Caco-2 (cell line): Measurements from ENCODE around the gene GCN1. TPM values are rescaled to one million over a fixed set of nuclear protein-coding genes. Genes with fewer than 3 reads are reported as not detected.
A peak's percentile ranks its signal among the peaks of the same experiment; 100 is the strongest.

Experiments
- BruUV-seq: library from RNA; stranded (reverse); fragments of 400-500 nt; replicated peaks from 2 replicates; lab custom pipeline; 2021; lab: Mats Ljungman, UMichigan
- CTCF ChIA-PET: fragments of 300-600 bp; sonication (Branson Sonifier 250); formaldehyde crosslinking; loops from one replicate; lab custom pipeline; 2022; ENCODE audit warnings: antibody characterized with exemption; lab: Charles Lee
- POLR2A ChIA-PET: fragments of 300-600 bp; sonication (Branson Sonifier 250); formaldehyde crosslinking; loops from one replicate; lab custom pipeline; 2022; ENCODE audit warnings: antibody characterized with exemption; lab: Charles Lee
- DNase-seq, 2 experiments: peaks; one replicate each; pipeline versions ENCODE4 v3.0.0 to v3.0.0-alpha.2; 2020 to 2022
- H3K27me3 ChIP-seq: replicated peaks from 2 replicates; pipeline ENCODE4 v1.6.0; 2011; ENCODE audit warnings: low read length; ENCODE audit not compliant: control insufficient read depth, insufficient read depth
- H3K36me3 ChIP-seq: 2 replicates; pipeline ENCODE4 v1.5.1; 2011; ENCODE audit warnings: low read length; ENCODE audit not compliant: control insufficient read depth, insufficient read depth
- H3K4me1 ChIP-seq: fragments of 250-450 bp; sonication (Bioruptor Pico); 2 replicates; pipeline ENCODE4 v1.5.1; 2020; ENCODE audit warnings: mild to moderate bottlenecking
- H3K4me3 ChIP-seq: 2 replicates; pipeline ENCODE4 v1.5.1; 2011; ENCODE audit warnings: low read depth, mild to moderate bottlenecking, control low read depth, low read length
- H3K9me3 ChIP-seq: fragments of 250-450 bp; sonication (Bioruptor Pico); 2 replicates; pipeline ENCODE4 v1.5.1; 2020; ENCODE audit warnings: mild to moderate bottlenecking, moderate library complexity
- H3K27ac Mint-ChIP-seq: one replicate; pipeline ENCODE4 v1.8.0; 2022; ENCODE audit warnings: mixed read lengths; ENCODE audit not compliant: unreplicated experiment
- H3K27me3 Mint-ChIP-seq: one replicate; pipeline ENCODE4 v1.8.0; 2022; ENCODE audit warnings: mixed read lengths; ENCODE audit not compliant: insufficient read depth, unreplicated experiment
- H3K36me3 Mint-ChIP-seq: one replicate; pipeline ENCODE4 v1.8.0; 2022; ENCODE audit warnings: mild to moderate bottlenecking, mixed read lengths; ENCODE audit not compliant: insufficient read depth, unreplicated experiment
- H3K4me1 Mint-ChIP-seq: one replicate; pipeline ENCODE4 v1.8.0; 2022; ENCODE audit warnings: low read depth, mixed read lengths; ENCODE audit not compliant: unreplicated experiment
- H3K4me3 Mint-ChIP-seq: one replicate; pipeline ENCODE4 v1.8.0; 2022; ENCODE audit warnings: mild to moderate bottlenecking, moderate library complexity, mixed read lengths; ENCODE audit not compliant: unreplicated experiment
- H3K9me3 Mint-ChIP-seq: one replicate; pipeline ENCODE4 v1.8.0; 2022; ENCODE audit warnings: mixed read lengths; ENCODE audit not compliant: unreplicated experiment
- intact Hi-C: fragments of 100-400 bp; cut with micrococcal nuclease; formaldehyde crosslinking; loops from one replicate; pipeline ENCODE4 v1.10.0; 2022; ENCODE audit not compliant: unreplicated experiment
- total RNA-seq: library from RNA; stranded (reverse); gene quantifications from 2 replicates; pipeline ENCODE4 v1.2.3, GENCODE V29; 2022
- TF ChIP-seq, protein P1 (sequence below), 2 experiments: fragments of 200-600 bp in 1 of 2; IDR thresholded peaks; 1 replicate in 1 of 2; 2 replicates in 1 of 2; pipeline versions ENCODE4 v1.5.1 to v1.8.0; 2011 to 2022; ENCODE audit warnings: antibody characterized with exemption in 1 of 2, control low read depth in 1 of 2, inconsistent platforms in 1 of 2, low read depth in 1 of 2, low read length in 1 of 2, mild to moderate bottlenecking in 1 of 2, moderate library complexity in 1 of 2; ENCODE audit not compliant: insufficient read depth in 1 of 2, severe bottlenecking in 1 of 2, unreplicated experiment in 1 of 2

GCN1 gene
- total RNA-seq, 1 experiment from 2014 or later, result 154 TPM

DNA sequence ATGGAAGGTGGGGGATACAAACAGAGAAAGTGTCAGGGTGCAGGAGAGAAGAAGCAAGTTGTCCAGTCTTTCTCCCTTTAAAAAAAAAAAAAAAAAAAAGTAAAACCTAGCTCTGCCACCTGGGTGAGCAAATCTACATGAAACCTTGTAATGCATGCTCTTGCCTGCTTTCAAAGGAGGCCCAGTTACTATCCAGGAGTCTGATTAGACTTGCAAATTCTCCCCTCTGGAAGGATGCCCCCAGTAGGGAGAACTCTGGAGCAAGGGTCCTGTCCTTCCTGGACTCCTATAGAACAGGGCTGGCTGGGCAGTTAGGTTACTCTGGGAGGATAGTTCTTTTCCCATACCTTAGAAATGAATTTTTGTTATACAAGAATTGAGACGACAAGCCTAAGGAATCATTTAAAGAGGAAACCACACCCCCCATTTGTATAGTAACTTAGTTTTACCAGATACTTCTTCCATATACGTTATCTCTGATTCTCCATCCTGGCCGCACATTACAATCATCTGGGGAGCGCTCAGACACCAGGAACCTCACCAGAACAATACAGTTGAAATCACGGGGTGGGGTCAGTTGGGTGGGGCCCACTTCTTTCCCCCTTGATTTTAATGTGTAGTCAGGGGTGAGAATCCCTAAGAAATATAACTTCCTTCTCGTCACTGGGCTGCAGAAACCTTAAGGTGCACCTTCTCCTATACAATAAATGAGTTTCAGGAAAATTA, 108.4 kb downstream of the GCN1 start:
- H3K36me3 Mint-ChIP-seq, result peaks cover 37% of the 10 kb centered on the region
- no peaks in the 10 kb centered on the region for H3K9me3 Mint-ChIP-seq
- H3K4me1 ChIP-seq, result peaks cover 4% of the 10 kb centered on the region; the same call in 1 of the 2 replicates
- POLR2A ChIA-PET, result interaction anchor here (0.5 kb wide), 1 partner anchor 81 kb away, joined by 4 read pairs; no protein-coding TSS in a partner anchor
- H3K27ac Mint-ChIP-seq, result peak overlapping the region; percentile 93
- H3K4me3 Mint-ChIP-seq, result peak overlapping the region; percentile 76
- H3K27me3 Mint-ChIP-seq, result no peaks in the 10 kb centered on the region
- H3K36me3 ChIP-seq, result no peaks in the 10 kb centered on the region
- TF ChIP-seq, protein P1, sequence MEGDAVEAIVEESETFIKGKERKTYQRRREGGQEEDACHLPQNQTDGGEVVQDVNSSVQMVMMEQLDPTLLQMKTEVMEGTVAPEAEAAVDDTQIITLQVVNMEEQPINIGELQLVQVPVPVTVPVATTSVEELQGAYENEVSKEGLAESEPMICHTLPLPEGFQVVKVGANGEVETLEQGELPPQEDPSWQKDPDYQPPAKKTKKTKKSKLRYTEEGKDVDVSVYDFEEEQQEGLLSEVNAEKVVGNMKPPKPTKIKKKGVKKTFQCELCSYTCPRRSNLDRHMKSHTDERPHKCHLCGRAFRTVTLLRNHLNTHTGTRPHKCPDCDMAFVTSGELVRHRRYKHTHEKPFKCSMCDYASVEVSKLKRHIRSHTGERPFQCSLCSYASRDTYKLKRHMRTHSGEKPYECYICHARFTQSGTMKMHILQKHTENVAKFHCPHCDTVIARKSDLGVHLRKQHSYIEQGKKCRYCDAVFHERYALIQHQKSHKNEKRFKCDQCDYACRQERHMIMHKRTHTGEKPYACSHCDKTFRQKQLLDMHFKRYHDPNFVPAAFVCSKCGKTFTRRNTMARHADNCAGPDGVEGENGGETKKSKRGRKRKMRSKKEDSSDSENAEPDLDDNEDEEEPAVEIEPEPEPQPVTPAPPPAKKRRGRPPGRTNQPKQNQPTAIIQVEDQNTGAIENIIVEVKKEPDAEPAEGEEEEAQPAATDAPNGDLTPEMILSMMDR (IDR thresholded peaks at IDR 0.05; ENCODE audit: insufficient read depth in 1 of 2, low read depth in 1 of 2, low read length in 1 of 2, severe bottlenecking in 1 of 2, unreplicated experiment in 1 of 2), result no peak
- H3K9me3 ChIP-seq, result no peaks in the 10 kb centered on the region
- H3K4me1 Mint-ChIP-seq, result no peaks in the 10 kb centered on the region
- BruUV-seq, result no TSS peak
- no peaks in the 10 kb centered on the region for H3K27me3 ChIP-seq
- no peak overlapping the region for H3K4me3 ChIP-seq
- CTCF ChIA-PET, result interaction anchor here (0.6 to 1.5 kb wide), 8 partner anchors 8 to 282 kb away, joined by 3 to 20 read pairs (median 6); partner anchors contain the start of genes BICDL1 and RAB35
- intact Hi-C loops, result loop anchor here (2.0 to 5.0 kb wide), 2 partner anchors 21 to 39 kb away; no protein-coding TSS in a partner anchor
- DNase-seq, result no peak

DNA sequence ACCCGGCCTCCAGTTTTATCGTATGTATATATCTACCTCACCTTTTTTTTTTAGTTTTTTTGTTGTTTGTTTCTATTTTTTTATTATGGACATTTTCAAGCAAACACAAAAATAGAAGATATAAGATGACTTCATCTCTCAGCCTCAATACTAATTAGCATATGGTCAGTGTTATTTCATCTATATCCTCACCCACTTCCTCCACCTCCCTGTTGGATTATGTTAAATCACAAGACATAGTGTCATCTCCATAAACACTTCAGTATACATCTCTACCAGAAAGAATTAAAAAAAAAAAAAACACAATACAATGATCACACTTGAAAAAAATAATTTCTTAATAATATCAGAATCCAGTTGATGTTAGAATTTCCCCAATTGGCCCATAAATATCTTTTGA, 112.9 kb downstream of the GCN1 start:
- intact Hi-C loops, result no loop called here
- no TSS peak for BruUV-seq
- POLR2A ChIA-PET, result no interaction called here
- Mint-ChIP-seq H3K27ac (no peak overlapping the region), H3K36me3 (peaks cover 9% of the 10 kb centered on the region), H3K27me3 (no peaks in the 10 kb centered on the region), H3K9me3 (no peaks in the 10 kb centered on the region), H3K4me3 (no peak overlapping the region), H3K4me1 (peaks cover 17% of the 10 kb centered on the region)
- Histone ChIP-seq H3K4me1 (peaks cover 20% of the 10 kb centered on the region), H3K4me3 (no peak overlapping the region), H3K9me3 (no peaks in the 10 kb centered on the region), H3K27me3 (no peaks in the 10 kb centered on the region), H3K36me3 (no peaks in the 10 kb centered on the region)
- TF ChIP-seq, protein P1 (IDR thresholded peaks at IDR 0.05; ENCODE audit: insufficient read depth in 1 of 2, low read depth in 1 of 2, low read length in 1 of 2, severe bottlenecking in 1 of 2, unreplicated experiment in 1 of 2), result no peak
- CTCF ChIA-PET, result no interaction called here
- DNase-seq, result no peak

DNA sequence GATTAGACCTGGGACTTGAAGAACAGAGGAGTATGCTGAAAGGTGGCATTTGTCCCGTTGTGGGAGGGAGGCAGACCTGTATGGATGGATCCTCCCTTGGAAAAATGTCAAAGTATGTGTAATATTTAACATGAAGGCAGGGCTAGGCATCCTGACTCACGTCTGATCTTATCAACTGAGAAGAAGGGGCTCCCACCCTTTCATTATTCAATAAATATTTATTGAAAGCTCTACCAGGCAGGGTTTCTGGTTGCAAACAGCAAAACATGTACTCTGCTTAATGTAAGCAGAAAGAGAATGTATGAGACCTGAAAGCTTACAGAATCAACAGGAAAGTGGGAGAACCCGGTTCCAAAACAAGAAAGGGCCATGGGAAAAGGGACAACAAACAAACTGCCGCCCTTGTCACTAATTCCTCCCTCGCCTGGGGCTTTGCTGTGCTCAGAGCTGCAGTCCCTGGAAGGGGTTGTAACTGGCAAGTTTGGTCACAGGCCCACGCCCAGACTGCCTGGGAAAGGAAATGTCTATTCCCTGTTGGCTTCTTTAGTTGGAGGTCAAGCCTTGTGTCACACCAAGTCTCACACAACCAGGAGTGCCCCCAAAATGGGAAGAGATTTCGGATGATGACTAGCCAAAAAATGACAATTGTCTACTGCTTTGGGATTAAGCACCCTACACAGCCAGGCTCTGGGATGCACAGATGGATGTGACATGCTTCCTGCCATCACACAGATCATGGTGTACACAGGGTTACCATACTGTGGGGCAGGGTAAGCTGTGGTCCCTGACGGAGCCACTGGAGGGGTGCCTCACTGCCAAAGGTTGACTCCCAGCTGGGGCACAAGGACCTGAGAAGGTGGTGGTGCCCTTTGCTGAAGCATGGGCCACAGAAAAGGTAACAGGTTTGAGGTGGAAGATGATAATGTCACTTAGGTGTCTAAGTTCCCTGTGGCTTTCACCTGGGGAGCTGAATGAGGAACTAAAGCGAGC, 114.8 kb downstream of the GCN1 start:
- H3K36me3 Mint-ChIP-seq, result peaks cover 2% of the 10 kb centered on the region
- H3K27me3 Mint-ChIP-seq, result no peaks in the 10 kb centered on the region
- H3K4me1 ChIP-seq, result peaks cover 17% of the 10 kb centered on the region
- ChIA-PET POLR2A (interaction anchor here (0.5 kb wide), 1 partner anchor 25 kb away, joined by 6 read pairs; no protein-coding TSS in a partner anchor), CTCF (interaction anchor here (0.5 to 1.5 kb wide), 2 partner anchors 8 to 122 kb away, joined by 3 to 6 read pairs; no protein-coding TSS in a partner anchor)
- no peak for DNase-seq
- no peaks in the 10 kb centered on the region for H3K27me3 ChIP-seq
- no peak overlapping the region for H3K4me3 Mint-ChIP-seq
- H3K36me3 ChIP-seq, result no peaks in the 10 kb centered on the region
- no peaks in the 10 kb centered on the region for H3K9me3 Mint-ChIP-seq
- intact Hi-C loops, result no loop called here
- no peaks in the 10 kb centered on the region for H3K9me3 ChIP-seq
- H3K4me1 Mint-ChIP-seq, result peaks cover 17% of the 10 kb centered on the region
- H3K27ac Mint-ChIP-seq, result peak overlapping the region; percentile 13
- BruUV-seq, result no TSS peak
- H3K4me3 ChIP-seq, result no peak overlapping the region
- TF ChIP-seq, protein P1 (IDR thresholded peaks at IDR 0.05; ENCODE audit: insufficient read depth in 1 of 2, low read depth in 1 of 2, low read length in 1 of 2, severe bottlenecking in 1 of 2, unreplicated experiment in 1 of 2), result no peak
